WTC11 (cell line): ENCODE measurements around the gene DNAJC6. TPM values are rescaled to one million over a fixed set of nuclear protein-coding genes. Genes with fewer than 3 reads are reported as not detected.

Experiments
- ATAC-seq: fragments of 200-7000 bp; cut with Tn5 transposase; 2 replicates; pipeline ENCODE4 v1.10.0; 2021; ENCODE audit warnings: mild to moderate bottlenecking, moderate library complexity
- CTCF ChIA-PET: fragments of 300-600 bp; sonication (Branson Sonifier 250); formaldehyde crosslinking; loops from one replicate; lab custom pipeline; 2021; ENCODE audit warnings: antibody characterized with exemption; lab: Charles Lee
- POLR2A ChIA-PET: fragments of 350-600 bp; sonication (Branson Sonifier 250); formaldehyde crosslinking; loops from one replicate; lab custom pipeline; 2021; ENCODE audit warnings: antibody characterized with exemption; lab: Charles Lee
- DNase-seq: peaks from one replicate; pipeline ENCODE4 v3.0.0; 2021; ENCODE audit warnings: low spot score
- H3K27ac Mint-ChIP-seq: 2 replicates; pipeline ENCODE4 v1.8.0; 2021; ENCODE audit warnings: mixed read lengths
- H3K27me3 Mint-ChIP-seq: 2 replicates; pipeline ENCODE4 v1.8.0; 2021; ENCODE audit warnings: low read depth, mild to moderate bottlenecking, moderate library complexity, mixed read lengths
- H3K36me3 Mint-ChIP-seq: 2 replicates; pipeline ENCODE4 v1.8.0; 2021; ENCODE audit warnings: mixed read lengths
- H3K4me1 Mint-ChIP-seq: 2 replicates; pipeline ENCODE4 v1.8.0; 2022; ENCODE audit warnings: mixed read lengths
- H3K4me3 Mint-ChIP-seq: 2 replicates; pipeline ENCODE4 v1.8.0; 2021; ENCODE audit warnings: mild to moderate bottlenecking, moderate library complexity, mixed read lengths
- H3K9me3 Mint-ChIP-seq: 2 replicates; pipeline ENCODE4 v1.8.0; 2021; ENCODE audit warnings: mixed read lengths
- E2F1 ChIP-seq: sonication (generic); formaldehyde crosslinking; IDR thresholded peaks from 2 replicates; pipeline ENCODE4 v1.8.0; 2022; ENCODE audit warnings: mild to moderate bottlenecking, missing genetic modification reagents
- EMX1 ChIP-seq: fragments of 250-450 bp; sonication (Bioruptor Pico); IDR thresholded peaks from 2 replicates; pipeline ENCODE4 v1.8.0; 2021; ENCODE audit warnings: mild to moderate bottlenecking
- FOXP1 ChIP-seq: sonication (generic); formaldehyde crosslinking; IDR thresholded peaks from 2 replicates; pipeline ENCODE4 v1.8.0; 2022; ENCODE audit warnings: missing genetic modification reagents, mild to moderate bottlenecking, moderate library complexity, borderline replicate concordance
- GABPB1 ChIP-seq: sonication (generic); formaldehyde crosslinking; IDR thresholded peaks from 2 replicates; pipeline ENCODE4 v1.8.1; 2023; ENCODE audit warnings: mild to moderate bottlenecking, missing genetic modification reagents
- HMGA2 ChIP-seq: fragments of 250-450 bp; sonication (Bioruptor Pico); IDR thresholded peaks from 2 replicates; pipeline ENCODE4 v1.4.0; 2021; ENCODE audit warnings: mild to moderate bottlenecking, moderate library complexity
- MLX ChIP-seq: sonication (generic); formaldehyde crosslinking; IDR thresholded peaks from 2 replicates; pipeline ENCODE4 v1.8.1; 2023; ENCODE audit warnings: mild to moderate bottlenecking, missing genetic modification reagents, moderate library complexity
- MXD4 ChIP-seq: fragments of 250-450 bp; sonication (Bioruptor Pico); IDR thresholded peaks from 2 replicates; pipeline ENCODE4 v1.8.0; 2021; ENCODE audit warnings: mild to moderate bottlenecking, moderate library complexity, borderline replicate concordance
- NFE2L1 ChIP-seq: sonication (generic); formaldehyde crosslinking; IDR thresholded peaks from 2 replicates; pipeline ENCODE4 v1.8.1; 2023; ENCODE audit warnings: missing genetic modification reagents
- OVOL2 ChIP-seq: fragments of 250-450 bp; sonication (Bioruptor Pico); IDR thresholded peaks from 2 replicates; pipeline ENCODE4 v1.9.0; 2021; ENCODE audit warnings: mild to moderate bottlenecking, borderline replicate concordance
- PREB ChIP-seq: sonication (generic); formaldehyde crosslinking; IDR thresholded peaks from 2 replicates; pipeline ENCODE4 v1.8.1; 2022; ENCODE audit warnings: mild to moderate bottlenecking, missing genetic modification reagents, moderate library complexity, borderline replicate concordance
- SMAD4 ChIP-seq: sonication (generic); formaldehyde crosslinking; IDR thresholded peaks from 2 replicates; pipeline ENCODE4 v1.8.0; 2022; ENCODE audit warnings: mild to moderate bottlenecking, missing genetic modification reagents
- TEAD1 ChIP-seq: sonication (generic); formaldehyde crosslinking; IDR thresholded peaks from 2 replicates; pipeline ENCODE4 v1.8.0; 2022; ENCODE audit warnings: mild to moderate bottlenecking, missing genetic modification reagents
- ZBTB21 ChIP-seq: sonication (generic); formaldehyde crosslinking; IDR thresholded peaks from 2 replicates; pipeline ENCODE4 v1.8.1; 2023; ENCODE audit warnings: mild to moderate bottlenecking, missing genetic modification reagents, borderline replicate concordance
- ZBTB43 ChIP-seq: sonication (generic); formaldehyde crosslinking; IDR thresholded peaks from 2 replicates; pipeline ENCODE4 v1.8.1; 2023; ENCODE audit warnings: mild to moderate bottlenecking, missing genetic modification reagents
- ZNF232 ChIP-seq: sonication (generic); formaldehyde crosslinking; IDR thresholded peaks from 2 replicates; pipeline ENCODE4 v1.8.0; 2022; ENCODE audit warnings: mild to moderate bottlenecking, missing genetic modification reagents
- ZNF416 ChIP-seq: fragments of 250-450 bp; sonication (Bioruptor Pico); IDR thresholded peaks from 2 replicates; pipeline ENCODE4 v1.9.0; 2021; ENCODE audit warnings: mild to moderate bottlenecking, inconsistent platforms
- ZNF423 ChIP-seq: fragments of 250-450 bp; sonication (Bioruptor Pico); IDR thresholded peaks from 2 replicates; pipeline ENCODE4 v2.1.2; 2022; ENCODE audit warnings: mild to moderate bottlenecking, moderate library complexity
- ZNF671 ChIP-seq: fragments of 250-450 bp; sonication (Bioruptor Pico); IDR thresholded peaks from 2 replicates; pipeline ENCODE4 v1.8.0; 2021; ENCODE audit warnings: mild to moderate bottlenecking
- total RNA-seq: library from RNA; stranded (reverse); gene quantifications from 3 replicates; pipeline ENCODE4 v1.2.3, GENCODE V29; 2021
- TF ChIP-seq, protein P1 (sequence below): sonication (generic); formaldehyde crosslinking; IDR thresholded peaks from 2 replicates; pipeline ENCODE4 v1.8.1; 2023; ENCODE audit warnings: mild to moderate bottlenecking, moderate library complexity, missing genetic modification reagents
- TF ChIP-seq, protein P2 (sequence below): sonication (generic); formaldehyde crosslinking; conservative IDR thresholded peaks from 2 replicates; pipeline ENCODE4 v1.8.1; 2022; ENCODE audit warnings: mild to moderate bottlenecking, missing genetic modification reagents
- TF ChIP-seq, protein P3 (sequence below): sonication (generic); formaldehyde crosslinking; IDR thresholded peaks from 2 replicates; pipeline ENCODE4 v1.8.0; 2022; ENCODE audit warnings: mild to moderate bottlenecking, missing genetic modification reagents
- TF ChIP-seq, protein P4 (sequence below): sonication (generic); formaldehyde crosslinking; IDR thresholded peaks from 2 replicates; pipeline ENCODE4 v1.8.1; 2023; ENCODE audit warnings: mild to moderate bottlenecking, missing genetic modification reagents

The DNAJC6 gene
- total RNA-seq, 1 experiment from 2014 or later = 9.1 TPM

DNA sequence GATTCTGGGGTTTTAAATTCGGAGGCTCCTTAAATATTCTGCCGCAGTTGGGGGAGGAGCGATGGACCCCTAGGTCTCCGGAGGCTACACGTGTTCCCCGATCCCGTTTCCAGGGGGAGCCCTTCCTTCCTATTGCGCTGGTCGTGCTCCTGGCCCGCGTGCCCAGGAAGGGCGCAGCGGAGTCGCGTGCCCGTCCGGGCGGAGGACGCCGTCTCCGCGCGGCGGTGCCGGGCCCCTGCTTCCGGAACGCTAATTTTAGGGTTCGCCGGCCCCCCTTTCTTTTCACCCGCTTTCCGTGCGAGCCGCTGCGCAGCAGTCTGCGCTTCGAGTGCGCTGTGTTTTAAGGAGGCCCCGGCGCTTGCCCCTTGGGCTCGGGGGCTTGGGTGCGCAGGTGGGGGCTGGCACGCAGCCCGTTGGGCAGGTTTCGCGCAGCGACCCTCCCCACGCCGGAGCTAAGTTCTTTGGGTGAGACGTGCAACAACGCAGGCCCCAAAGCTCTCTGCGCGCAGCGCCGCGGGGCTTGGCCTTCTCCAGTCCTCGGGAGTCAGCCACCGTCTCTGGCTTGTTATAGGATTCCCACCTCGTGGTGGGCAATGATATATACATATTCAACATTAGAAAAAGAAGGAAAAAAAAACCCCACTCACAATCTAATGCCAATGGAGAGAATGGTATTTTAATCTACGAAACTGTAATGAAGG is 43.5 kb upstream of the DNAJC6 start (continued):
- TF ChIP-seq, protein P1, sequence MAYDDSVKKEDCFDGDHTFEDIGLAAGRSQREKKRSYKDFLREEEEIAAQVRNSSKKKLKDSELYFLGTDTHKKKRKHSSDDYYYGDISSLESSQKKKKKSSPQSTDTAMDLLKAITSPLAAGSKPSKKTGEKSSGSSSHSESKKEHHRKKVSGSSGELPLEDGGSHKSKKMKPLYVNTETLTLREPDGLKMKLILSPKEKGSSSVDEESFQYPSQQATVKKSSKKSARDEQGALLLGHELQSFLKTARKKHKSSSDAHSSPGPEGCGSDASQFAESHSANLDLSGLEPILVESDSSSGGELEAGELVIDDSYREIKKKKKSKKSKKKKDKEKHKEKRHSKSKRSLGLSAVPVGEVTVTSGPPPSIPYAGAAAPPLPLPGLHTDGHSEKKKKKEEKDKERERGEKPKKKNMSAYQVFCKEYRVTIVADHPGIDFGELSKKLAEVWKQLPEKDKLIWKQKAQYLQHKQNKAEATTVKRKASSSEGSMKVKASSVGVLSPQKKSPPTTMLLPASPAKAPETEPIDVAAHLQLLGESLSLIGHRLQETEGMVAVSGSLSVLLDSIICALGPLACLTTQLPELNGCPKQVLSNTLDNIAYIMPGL = peak; percentile 85
- TF ChIP-seq ZNF416 (CRISPR knock-in tag) (0 out of 2 replicates have a peak, but pooled peaks have one; percentile 30), FOXP1 (CRISPR knock-in tag) (peak; percentile 95)

GRCh38 chr1:65266476-65266875 is 42.9 kb upstream of the DNAJC6 start:
- ATAC-seq = no peak
- no peaks in the 10 kb centered on the region for H3K9me3 Mint-ChIP-seq
- H3K4me1 Mint-ChIP-seq = peaks cover 33% of the 10 kb centered on the region
- DNase-seq = no peak
- no peaks in the 10 kb centered on the region for H3K36me3 Mint-ChIP-seq
- H3K27ac Mint-ChIP-seq = no peak overlapping the region; the same call in 1 of the 2 replicates
- no peak for TF ChIP-seq FOXP1 (CRISPR knock-in tag)
- TF ChIP-seq, protein P2, sequence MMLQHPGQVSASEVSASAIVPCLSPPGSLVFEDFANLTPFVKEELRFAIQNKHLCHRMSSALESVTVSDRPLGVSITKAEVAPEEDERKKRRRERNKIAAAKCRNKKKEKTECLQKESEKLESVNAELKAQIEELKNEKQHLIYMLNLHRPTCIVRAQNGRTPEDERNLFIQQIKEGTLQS = no peak
- no peak for TF ChIP-seq ZBTB21 (CRISPR knock-in tag)
- TF ChIP-seq ZNF423 (CRISPR knock-in tag) = no peak
- no peak for TF ChIP-seq HMGA2 (CRISPR knock-in tag)
- TF ChIP-seq GABPB1 = no peak
- no peak for TF ChIP-seq TEAD1 (CRISPR knock-in tag)
- TF ChIP-seq E2F1 (CRISPR knock-in tag) = no peak
- TF ChIP-seq ZBTB43 (CRISPR knock-in tag) = no peak
- TF ChIP-seq MLX = no peak
- TF ChIP-seq, protein P3, sequence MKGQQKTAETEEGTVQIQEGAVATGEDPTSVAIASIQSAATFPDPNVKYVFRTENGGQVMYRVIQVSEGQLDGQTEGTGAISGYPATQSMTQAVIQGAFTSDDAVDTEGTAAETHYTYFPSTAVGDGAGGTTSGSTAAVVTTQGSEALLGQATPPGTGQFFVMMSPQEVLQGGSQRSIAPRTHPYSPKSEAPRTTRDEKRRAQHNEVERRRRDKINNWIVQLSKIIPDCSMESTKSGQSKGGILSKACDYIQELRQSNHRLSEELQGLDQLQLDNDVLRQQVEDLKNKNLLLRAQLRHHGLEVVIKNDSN = no peak
- no peak for TF ChIP-seq OVOL2
- TF ChIP-seq, protein P4, sequence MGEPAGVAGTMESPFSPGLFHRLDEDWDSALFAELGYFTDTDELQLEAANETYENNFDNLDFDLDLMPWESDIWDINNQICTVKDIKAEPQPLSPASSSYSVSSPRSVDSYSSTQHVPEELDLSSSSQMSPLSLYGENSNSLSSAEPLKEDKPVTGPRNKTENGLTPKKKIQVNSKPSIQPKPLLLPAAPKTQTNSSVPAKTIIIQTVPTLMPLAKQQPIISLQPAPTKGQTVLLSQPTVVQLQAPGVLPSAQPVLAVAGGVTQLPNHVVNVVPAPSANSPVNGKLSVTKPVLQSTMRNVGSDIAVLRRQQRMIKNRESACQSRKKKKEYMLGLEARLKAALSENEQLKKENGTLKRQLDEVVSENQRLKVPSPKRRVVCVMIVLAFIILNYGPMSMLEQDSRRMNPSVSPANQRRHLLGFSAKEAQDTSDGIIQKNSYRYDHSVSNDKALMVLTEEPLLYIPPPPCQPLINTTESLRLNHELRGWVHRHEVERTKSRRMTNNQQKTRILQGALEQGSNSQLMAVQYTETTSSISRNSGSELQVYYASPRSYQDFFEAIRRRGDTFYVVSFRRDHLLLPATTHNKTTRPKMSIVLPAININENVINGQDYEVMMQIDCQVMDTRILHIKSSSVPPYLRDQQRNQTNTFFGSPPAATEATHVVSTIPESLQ (CRISPR knock-in tag) = no peak
- TF ChIP-seq ZNF671 (CRISPR knock-in tag) = no peak
- TF ChIP-seq PREB = no peak
- TF ChIP-seq SMAD4 (CRISPR knock-in tag) = no peak
- TF ChIP-seq MXD4 (CRISPR knock-in tag) = no peak
- no peak for TF ChIP-seq EMX1 (CRISPR knock-in tag)
- no peak for TF ChIP-seq ZNF232 (CRISPR knock-in tag)
- no peak for TF ChIP-seq NFE2L1
- ChIA-PET CTCF (interaction anchor here (0.7 to 4.2 kb wide), 7 partner anchors 12 to 597 kb away, joined by 3 to 28 read pairs (median 4); partner anchors contain the start of gene DNAJC6), POLR2A (interaction anchor here (0.7 to 0.9 kb wide), 3 partner anchors 43 to 259 kb away, joined by 3 to 4 read pairs (median 3); partner anchors contain the start of gene DNAJC6)
- peak overlapping the region; percentile 93 for H3K4me3 Mint-ChIP-seq
- peaks cover 12% of the 10 kb centered on the region for H3K27me3 Mint-ChIP-seq
